Peyer's patch (tissue), 4 donors: ENCODE data around the gene CYP3A4.

ENCODE experiments used
- CTCF ChIP-seq, 6 experiments: fragments of 450-650 bp in 4 of 6; fragments of 200-600 bp in 2 of 6; sonication (generic) in 1 of 6; IDR thresholded peaks; one replicate each; pipeline ENCODE4 v1.5.1; 2017 to 2019; ENCODE audit warnings: antibody characterized with exemption in 6 of 6, mild to moderate bottlenecking in 3 of 6, moderate library complexity in 1 of 6
- POLR2A ChIP-seq, 2 donors: fragments of 450-650 bp; IDR thresholded peaks; one replicate each; pipeline ENCODE4 v1.5.1; 2017; ENCODE audit warnings: antibody characterized with exemption in 2 of 2, mild to moderate bottlenecking in 2 of 2, moderate library complexity in 2 of 2

DNA sequence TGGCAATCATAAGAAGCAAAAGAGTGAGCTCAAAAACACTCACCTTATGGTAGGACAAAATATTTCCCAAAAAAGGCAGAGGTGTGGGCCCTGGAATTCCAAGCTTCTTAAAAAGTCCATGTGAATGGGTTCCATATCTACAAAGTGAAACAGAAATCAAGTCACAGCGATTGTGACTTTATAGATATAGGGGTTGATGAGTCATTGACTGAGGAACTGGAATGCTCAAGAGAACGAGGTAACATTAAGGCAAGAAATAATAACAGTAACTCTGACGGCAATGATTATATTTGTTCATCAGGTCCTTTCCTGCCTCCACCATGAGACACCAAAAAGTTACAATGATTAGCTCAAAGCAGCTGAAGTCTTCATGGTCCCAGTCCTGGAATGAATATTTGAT is 4.0 kb downstream of the CYP3A4 start:
- TF ChIP-seq CTCF (IDR thresholded peaks at IDR 0.05) (no peak), POLR2A (IDR thresholded peaks at IDR 0.05) (no peak)
